Skeletal muscle satellite cell (primary cell): ENCODE results near the gene LY6G5C. TPM values are rescaled to one million over a fixed set of nuclear protein-coding genes. Genes with fewer than 3 reads are reported as not detected.

Experiments
- H3K27me3 ChIP-seq: 2 replicates; pipeline ENCODE4 v1.7.0; 2013; ENCODE audit warnings: low read length; ENCODE audit not compliant: control insufficient read depth, insufficient read depth
- H3K36me3 ChIP-seq: 2 replicates; pipeline ENCODE4 v1.7.0; 2013; ENCODE audit warnings: mild to moderate bottlenecking, control low read depth, low read length; ENCODE audit not compliant: insufficient read depth
- H3K4me1 ChIP-seq: 2 replicates; pipeline ENCODE4 v1.7.0; 2013; ENCODE audit warnings: low read length; ENCODE audit not compliant: control insufficient read depth, insufficient read depth
- H3K4me2 ChIP-seq: 2 replicates; pipeline ENCODE4 v1.7.0; 2013; ENCODE audit warnings: mild to moderate bottlenecking, low read length
- H3K4me3 ChIP-seq: 2 replicates; pipeline ENCODE4 v1.7.0; 2013; ENCODE audit warnings: low read length
- H3K9ac ChIP-seq: 2 replicates; pipeline ENCODE4 v1.7.0; 2013; ENCODE audit warnings: mild to moderate bottlenecking, low read depth, low read length, moderate library complexity
- H3K9me3 ChIP-seq: replicated peaks from 2 replicates; pipeline ENCODE4 v1.7.0; 2013; ENCODE audit warnings: mild to moderate bottlenecking, control low read depth, low read length
- small RNA-seq: library from RNA; depleted of rRNA; stranded (forward); fragments of <200 nt; gene quantifications from one replicate; pipeline ENCODE3, GENCODE V24; 2012

Gene LY6G5C

DNA sequence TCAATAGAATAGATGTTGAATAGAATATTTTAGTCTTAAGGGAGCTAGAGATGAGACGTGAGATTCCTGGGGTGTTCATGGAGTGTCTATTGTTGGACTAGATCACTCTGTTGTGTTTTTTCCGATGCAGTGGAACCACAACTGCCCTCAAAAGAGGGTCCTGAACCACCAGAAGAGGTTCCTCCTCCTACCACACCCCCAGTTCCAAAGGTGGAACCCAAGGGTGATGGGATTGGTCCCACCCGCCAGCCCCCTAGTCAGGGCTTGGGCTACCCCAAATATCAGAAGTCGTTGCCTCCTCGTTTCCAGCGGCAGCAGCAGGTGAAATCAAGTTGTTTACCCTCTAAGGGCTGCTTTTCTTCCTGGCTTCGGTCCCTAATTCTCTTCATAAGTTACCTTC is 51.9 kb downstream of the LY6G5C start:
- Histone ChIP-seq H3K9ac (no peak overlapping the region), H3K4me3 (no peak overlapping the region), H3K36me3 (peaks cover 95% of the 10 kb centered on the region), H3K4me2 (no peak overlapping the region), H3K27me3 (no peaks in the 10 kb centered on the region), H3K9me3 (no peaks in the 10 kb centered on the region), H3K4me1 (no peaks in the 10 kb centered on the region)

GRCh38 chr6:31627690-31628287 is 53.1 kb downstream of the LY6G5C start:
- Histone ChIP-seq H3K27me3 (no peaks in the 10 kb centered on the region), H3K4me1 (peaks cover 3% of the 10 kb centered on the region), H3K9me3 (no peaks in the 10 kb centered on the region), H3K36me3 (peaks cover 95% of the 10 kb centered on the region), H3K4me3 (no peak overlapping the region), H3K4me2 (no peak overlapping the region), H3K9ac (no peak overlapping the region)

DNA sequence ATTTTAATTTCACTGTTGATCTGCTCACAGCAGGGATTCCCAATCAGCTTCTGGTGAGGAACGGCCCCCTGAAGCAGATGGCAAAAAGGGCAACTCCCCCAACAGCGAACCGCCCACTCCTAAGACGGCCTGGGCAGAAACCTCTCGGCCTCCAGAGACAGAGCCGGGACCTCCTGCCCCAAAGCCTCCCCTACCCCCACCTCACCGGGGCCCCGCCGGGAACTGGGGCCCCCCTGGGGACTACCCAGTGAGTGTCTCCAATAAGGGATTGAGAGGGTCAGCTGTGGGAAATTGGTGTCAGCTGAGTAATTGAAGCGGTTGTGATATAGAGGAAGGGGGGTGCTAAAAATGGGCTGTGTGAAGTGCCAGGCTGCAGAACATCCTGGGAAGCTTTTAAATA is 53.9 kb downstream of the LY6G5C start:
- Histone ChIP-seq H3K4me3 (no peak overlapping the region), H3K9me3 (no peaks in the 10 kb centered on the region), H3K36me3 (peaks cover 93% of the 10 kb centered on the region), H3K27me3 (no peaks in the 10 kb centered on the region), H3K4me1 (peaks cover 12% of the 10 kb centered on the region), H3K9ac (no peak overlapping the region), H3K4me2 (no peak overlapping the region)

Small RNA genes lying within 50 kb of the gene (small RNA-seq; reads per million reads assigned to genes)
- not detected for gene LY6G6D
- not detected for gene MIR4646
- not detected for gene MIR6832
- gene RF00019 = not detected
